ENCODE data around the gene DYNLT4. TPM values are rescaled to one million over a fixed set of nuclear protein-coding genes. Genes with fewer than 3 reads are reported as not detected.
A peak's percentile ranks its signal among the peaks of the same experiment; 100 is the strongest.

Gene DYNLT4
- total and polyA plus RNA-seq, 12 donors = 0.94 to 10.3 (median 2.8) TPM; not detected in 2

DNA sequence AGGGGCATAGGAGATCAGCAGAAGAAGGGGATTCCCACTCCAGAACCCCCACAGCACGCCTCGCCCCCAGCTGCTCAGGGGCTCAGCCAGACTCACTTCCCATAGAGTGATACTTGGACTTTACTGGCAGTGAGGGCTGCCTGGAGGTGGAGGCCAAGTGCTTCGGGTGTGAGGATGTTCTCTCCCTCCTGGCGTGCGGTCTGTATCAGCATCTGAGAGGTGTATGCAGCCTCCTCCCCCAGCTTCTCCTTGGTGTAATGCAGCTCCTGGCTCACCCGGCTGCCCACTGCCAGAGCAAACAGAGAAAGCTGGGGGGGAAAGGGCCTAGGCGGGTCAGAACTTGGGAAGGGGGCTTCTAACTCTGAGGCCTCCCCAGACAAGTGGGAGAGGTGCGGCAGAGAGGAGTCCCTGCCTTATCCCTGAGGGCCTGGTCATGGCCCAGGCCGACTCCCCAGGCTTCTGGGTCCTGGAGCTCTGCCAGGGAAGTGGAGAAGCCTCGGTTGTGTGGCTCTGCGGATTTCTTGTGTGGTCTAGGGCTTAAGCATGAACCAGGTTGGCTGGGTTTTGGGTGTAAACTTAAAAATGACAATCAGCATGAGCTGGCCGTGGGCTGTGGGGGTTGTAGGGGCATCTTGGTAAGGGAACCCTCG lies 25.0 kb upstream of the DYNLT4 start:
- Histone ChIP-seq H3K4me3 (no peak overlapping the region), H3K27ac (no peak overlapping the region), H3K27me3 (no peaks in the 10 kb centered on the region), H3K9me3 (replicated peaks in 1 of 3) (no peaks in the 10 kb centered on the region), H3K4me1 (replicated peaks in 1 of 2) (peaks cover 0 to 12% of the 10 kb centered on the region in 2 donors), H3K36me3 (replicated peaks in 1 of 2) (no peaks in the 10 kb centered on the region)
- no peak for TF ChIP-seq CTCF (IDR thresholded peaks at IDR 0.05)
- no peak for TF ChIP-seq POLR2A (IDR thresholded peaks at IDR 0.05)
- 70 to 86% (median 79%) methylated on average over 8 to 13 of the region's 13 CpGs for WGBS, 4 donors
- DNase-seq = peak in 1 of 7 donors; percentile 13
- intact Hi-C loops (cut with DNase I) = loop anchor here in 1 of 2 donors (5.0 kb wide), 1 partner anchor 35 kb away; no protein-coding TSS in a partner anchor

- H3K9me3 ChIP-seq (replicated peaks in 1 of 3) = no peaks in the 10 kb centered on the region
- H3K4me1 ChIP-seq (replicated peaks in 1 of 2) = peaks cover 0 to 5% of the 10 kb centered on the region in 2 donors
- H3K27me3 ChIP-seq = no peaks in the 10 kb centered on the region
- H3K4me3 ChIP-seq = no peak overlapping the region
- H3K36me3 ChIP-seq (replicated peaks in 1 of 2) = no peaks in the 10 kb centered on the region
- peak in 1 of 7 donors; percentile 9 for DNase-seq
- intact Hi-C loops (cut with DNase I) = loop anchor here in 1 of 2 donors (5.0 kb wide), 1 partner anchor 34 kb away; no protein-coding TSS in a partner anchor
- 51 to 65% (median 60%) methylated on average over 3 to 9 of the region's 9 CpGs for WGBS, 4 donors
- H3K27ac ChIP-seq = no peak overlapping the region
- TF ChIP-seq POLR2A (IDR thresholded peaks at IDR 0.05) = no peak
- no peak for TF ChIP-seq CTCF (IDR thresholded peaks at IDR 0.05)
Measured at GRCh38 chr1:44831516-44831915, 24.4 kb upstream of the DYNLT4 start.

- intact Hi-C loops (cut with DNase I) = loop anchor here in 1 of 2 donors (5.0 kb wide), 1 partner anchor 34 kb away; no protein-coding TSS in a partner anchor
- DNase-seq = peak in 1 of 7 donors; percentile 9
Measured at GRCh38 chr1:44830900-44831304, 23.8 kb upstream of the DYNLT4 start.

More at GRCh38 chr1:44830900-44831304, 23.8 kb upstream of the DYNLT4 start:
- Histone ChIP-seq H3K4me3 (no peak overlapping the region), H3K27ac (no peak overlapping the region), H3K4me1 (replicated peaks in 1 of 2) (no peaks in the 10 kb centered on the region), H3K9me3 (replicated peaks in 1 of 3) (no peaks in the 10 kb centered on the region), H3K27me3 (no peaks in the 10 kb centered on the region), H3K36me3 (replicated peaks in 1 of 2) (no peaks in the 10 kb centered on the region)
- TF ChIP-seq CTCF (IDR thresholded peaks at IDR 0.05) = no peak
- TF ChIP-seq POLR2A (IDR thresholded peaks at IDR 0.05) = no peak
- 80 to 92% (median 86%) methylated on average over 5 to 10 of the region's 10 CpGs for WGBS, 4 donors

Data from adrenal gland (tissue), 12 donors.